Endothelial cell of umbilical vein (primary cell): ENCODE measurements around the gene VIL1. TPM values are rescaled to one million over a fixed set of nuclear protein-coding genes. Genes with fewer than 3 reads are reported as not detected.

Experiments
- BruUV-seq: library from RNA; stranded (reverse); fragments of 400-500 nt; replicated peaks from 2 replicates; lab custom pipeline; 2021; lab: Mats Ljungman, UMichigan
- CTCF ChIA-PET: fragments of 300-600, 350-600 bp; sonication (Branson Sonifier 250); formaldehyde crosslinking; loops from one replicate; lab custom pipeline; 2021; ENCODE audit warnings: antibody characterized with exemption, inconsistent platforms; lab: Charles Lee
- POLR2A ChIA-PET: fragments of 300-600, 350-600 bp; sonication (Branson Sonifier 250); formaldehyde crosslinking; loops from one replicate; lab custom pipeline; 2021; ENCODE audit warnings: antibody characterized with exemption, inconsistent platforms; lab: Charles Lee
- DNase-seq: peaks from one replicate; pipeline ENCODE4 v3.0.0-alpha.2; 2011; ENCODE audit warnings: low read depth, low spot score
- FAIRE-seq: peaks from 2 replicates; lab custom pipeline; 2011; peaks lifted over from hg19 to GRCh38; lab: Jason Lieb, UNC
- H2AFZ ChIP-seq: 2 replicates; pipeline ENCODE4 v1.6.0; 2012; ENCODE audit warnings: low read depth, low read length, control low read depth, inconsistent platforms
- H3K27ac ChIP-seq: 2 replicates; pipeline ENCODE4 v1.5.1; 2011; ENCODE audit warnings: low read depth, mild to moderate bottlenecking, control low read depth, low read length, moderate library complexity; ENCODE audit not compliant: insufficient read depth
- H3K27me3 ChIP-seq, 2 experiments: 2 replicates each; pipeline versions ENCODE4 v1.6.0 to v1.6.1; 2011; ENCODE audit warnings: low read length in 2 of 2, mixed read lengths in 1 of 2; ENCODE audit not compliant: control insufficient read depth in 2 of 2, insufficient read depth in 2 of 2
- H3K36me3 ChIP-seq, 2 experiments: 2 replicates in 1 of 2; 3 replicates in 1 of 2; pipeline ENCODE4 v1.5.1; 2011; ENCODE audit warnings: low read length in 2 of 2, mild to moderate bottlenecking in 1 of 2, moderate library complexity in 1 of 2; ENCODE audit not compliant: control insufficient read depth in 2 of 2, insufficient read depth in 2 of 2; ENCODE audit errors: extremely low read depth in 1 of 2
- H3K4me1 ChIP-seq: 3 replicates; pipeline ENCODE4 v1.5.1; 2011; ENCODE audit warnings: mild to moderate bottlenecking, low read length; ENCODE audit not compliant: control insufficient read depth, insufficient read depth; ENCODE audit errors: extremely low read depth
- H3K4me2 ChIP-seq: 2 replicates; pipeline ENCODE4 v1.6.1; 2011; ENCODE audit warnings: low read length, control low read depth, mixed read lengths; ENCODE audit not compliant: insufficient read depth
- H3K4me3 ChIP-seq, 3 experiments: fragments of 200-600 bp in 1 of 3; sonication (generic), shearing (Covaris generic) in 1 of 3; replicated peaks in 1 of 3; 2 replicates each; pipeline ENCODE4 v1.5.1; 2011 to 2016; ENCODE audit warnings: control low read depth in 3 of 3, low read length in 3 of 3, mild to moderate bottlenecking in 2 of 3, inconsistent platforms in 1 of 3, low read depth in 1 of 3, moderate library complexity in 1 of 3; ENCODE audit not compliant: insufficient read depth in 1 of 3
- H3K79me2 ChIP-seq: 2 replicates; pipeline ENCODE4 v1.6.0; 2012; ENCODE audit warnings: low read length, inconsistent platforms; ENCODE audit not compliant: control insufficient read depth, insufficient read depth
- H3K9ac ChIP-seq: replicated peaks from 2 replicates; pipeline ENCODE3; 2011; ENCODE audit warnings: low read length, control low read depth; ENCODE audit not compliant: insufficient read depth; ENCODE audit errors: extremely low read depth
- H3K9me1 ChIP-seq: replicated peaks from 3 replicates; pipeline ENCODE4 v1.6.0; 2011; ENCODE audit warnings: mild to moderate bottlenecking, low read length; ENCODE audit not compliant: control insufficient read depth, insufficient read depth; ENCODE audit errors: extremely low read depth
- H3K9me3 ChIP-seq: replicated peaks from 2 replicates; pipeline ENCODE4 v1.5.1; 2012; ENCODE audit warnings: low read length, inconsistent platforms; ENCODE audit not compliant: control insufficient read depth, insufficient read depth
- H4K20me1 ChIP-seq: replicated peaks from 2 replicates; pipeline ENCODE3; 2011; ENCODE audit warnings: mild to moderate bottlenecking, low read length; ENCODE audit not compliant: control insufficient read depth, insufficient read depth; ENCODE audit errors: extremely low read depth
- EZH2 ChIP-seq: IDR thresholded peaks from 2 replicates; pipeline ENCODE4 v1.6.1; 2012; ENCODE audit warnings: borderline replicate concordance, low read depth, mild to moderate bottlenecking, moderate library complexity, low read length, inconsistent platforms; ENCODE audit not compliant: severe bottlenecking
- FOS ChIP-seq: IDR thresholded peaks from 2 replicates; pipeline ENCODE4 v1.6.1; 2011; ENCODE audit warnings: mild to moderate bottlenecking, low read length, moderate library complexity, borderline replicate concordance; ENCODE audit not compliant: insufficient read depth
- GATA2 ChIP-seq: IDR thresholded peaks from 2 replicates; pipeline ENCODE4 v1.7.0; 2011; ENCODE audit warnings: low read depth, mild to moderate bottlenecking, moderate library complexity, mixed read lengths, low read length; ENCODE audit not compliant: insufficient read length, insufficient read depth
- JUN ChIP-seq: IDR thresholded peaks from 2 replicates; pipeline ENCODE4 v1.6.1; 2011; ENCODE audit warnings: borderline replicate concordance, low read depth; ENCODE audit not compliant: insufficient read length, insufficient read depth
- MYC ChIP-seq: IDR thresholded peaks from one replicate; pipeline ENCODE4 v1.6.1; 2011; ENCODE audit warnings: mild to moderate bottlenecking, low read depth, low read length
- POLR2A ChIP-seq: IDR thresholded peaks from 2 replicates; pipeline ENCODE4 v1.6.1; 2012; ENCODE audit warnings: low read depth, mild to moderate bottlenecking, control low read depth, low read length
- POLR2AphosphoS5 ChIP-seq: IDR thresholded peaks from 2 replicates; pipeline ENCODE4 v1.6.1; 2012; ENCODE audit warnings: low read depth, mild to moderate bottlenecking, control low read depth, low read length, moderate library complexity; ENCODE audit not compliant: insufficient read depth
- dilution Hi-C: fragments of 300-500 bp; cut with MboI; formaldehyde crosslinking; loops from one replicate; pipeline ENCODE4 v1.15.0; 2019; ENCODE audit warnings: low sequenced_read_pairs; ENCODE audit not compliant: extremely low pct_ligation_motif_present
- intact Hi-C: fragments of 100-400 bp; cut with micrococcal nuclease; formaldehyde crosslinking; loops from one replicate; pipeline ENCODE4 v1.10.0; 2022
- polyA plus RNA-seq, 4 experiments: library from polyadenylated mRNA; depleted of rRNA in 3 of 4; stranded (reverse) in 3 of 4; unstranded in 1 of 4; fragments of >200 nt; gene quantifications; 2 replicates each; pipeline versions ENCODE4 v1.2.1 to v1.2.3, GENCODE V29; 2011 to 2012; ENCODE audit warnings: missing spikeins in 1 of 4
- total RNA-seq: library from RNA; stranded (reverse); gene quantifications from 2 replicates; pipeline ENCODE4 v1.2.3, GENCODE V29; 2021
- TF ChIP-seq, protein P1 (sequence below): IDR thresholded peaks from 2 replicates; pipeline ENCODE4 v1.6.1; 2011; ENCODE audit not compliant: insufficient read depth, insufficient read length
- TF ChIP-seq, protein P2 (sequence below), 2 donors: IDR thresholded peaks; 1 replicate in 1 of 2; 2 replicates in 1 of 2; pipeline ENCODE4 v1.5.1; 2011; ENCODE audit warnings: low read length in 2 of 2, mild to moderate bottlenecking in 2 of 2, moderate library complexity in 2 of 2, control low read depth in 1 of 2, inconsistent platforms in 1 of 2, low read depth in 1 of 2; ENCODE audit not compliant: insufficient read depth in 1 of 2; ENCODE audit errors: extremely low read depth in 1 of 2

Gene VIL1
- total and polyA plus RNA-seq, 2 donors (not counting 3 experiments of a cell fraction or from before 2014, with no cell fraction given), result not detected

DNA sequence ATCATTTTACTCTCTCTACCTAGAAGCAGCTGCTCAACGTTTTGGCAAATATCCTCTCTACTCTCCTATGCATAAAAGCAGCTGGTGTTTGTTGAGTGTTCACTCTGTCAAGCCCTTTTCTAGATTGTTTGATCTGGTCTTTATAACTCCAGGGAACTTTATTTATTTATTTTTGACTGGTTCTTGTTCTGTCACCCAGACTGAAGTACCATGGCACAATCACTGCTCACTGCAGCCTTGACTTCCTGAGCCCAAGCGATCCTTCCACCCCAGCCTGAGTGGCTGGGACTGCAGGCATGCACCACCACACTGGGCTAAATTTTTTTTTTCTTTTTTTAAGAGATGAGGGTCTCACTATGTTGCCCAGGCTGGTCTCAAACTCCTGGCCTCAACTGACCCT, 49.6 kb upstream of the VIL1 start:
- Histone ChIP-seq H3K4me2 (no peak overlapping the region), H3K79me2 (no peaks in the 10 kb centered on the region), H3K27ac (no peak overlapping the region), H3K9me1 (no peaks in the 10 kb centered on the region), H3K36me3 (no peaks in the 10 kb centered on the region), H4K20me1 (no peaks in the 10 kb centered on the region), H3K27me3 (no peaks in the 10 kb centered on the region), H3K4me3 (no peak overlapping the region), H3K4me1 (no peaks in the 10 kb centered on the region), H3K9me3 (no peaks in the 10 kb centered on the region), H2AFZ (no peak overlapping the region), H3K9ac (no peak overlapping the region)
- ChIA-PET CTCF (interaction anchor here (0.7 to 0.8 kb wide), 2 partner anchors 13 to 14 kb away, joined by 3 to 5 read pairs; no protein-coding TSS in a partner anchor), POLR2A (no interaction called here)
- dilution Hi-C loops, result no loop called here
- TF ChIP-seq, protein P1, sequence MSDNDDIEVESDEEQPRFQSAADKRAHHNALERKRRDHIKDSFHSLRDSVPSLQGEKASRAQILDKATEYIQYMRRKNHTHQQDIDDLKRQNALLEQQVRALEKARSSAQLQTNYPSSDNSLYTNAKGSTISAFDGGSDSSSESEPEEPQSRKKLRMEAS, result no peak
- TF ChIP-seq MYC, result no peak
- no peak for TF ChIP-seq JUN
- no peak for TF ChIP-seq POLR2AphosphoS5
- no peak for TF ChIP-seq GATA2
- TF ChIP-seq, protein P2, sequence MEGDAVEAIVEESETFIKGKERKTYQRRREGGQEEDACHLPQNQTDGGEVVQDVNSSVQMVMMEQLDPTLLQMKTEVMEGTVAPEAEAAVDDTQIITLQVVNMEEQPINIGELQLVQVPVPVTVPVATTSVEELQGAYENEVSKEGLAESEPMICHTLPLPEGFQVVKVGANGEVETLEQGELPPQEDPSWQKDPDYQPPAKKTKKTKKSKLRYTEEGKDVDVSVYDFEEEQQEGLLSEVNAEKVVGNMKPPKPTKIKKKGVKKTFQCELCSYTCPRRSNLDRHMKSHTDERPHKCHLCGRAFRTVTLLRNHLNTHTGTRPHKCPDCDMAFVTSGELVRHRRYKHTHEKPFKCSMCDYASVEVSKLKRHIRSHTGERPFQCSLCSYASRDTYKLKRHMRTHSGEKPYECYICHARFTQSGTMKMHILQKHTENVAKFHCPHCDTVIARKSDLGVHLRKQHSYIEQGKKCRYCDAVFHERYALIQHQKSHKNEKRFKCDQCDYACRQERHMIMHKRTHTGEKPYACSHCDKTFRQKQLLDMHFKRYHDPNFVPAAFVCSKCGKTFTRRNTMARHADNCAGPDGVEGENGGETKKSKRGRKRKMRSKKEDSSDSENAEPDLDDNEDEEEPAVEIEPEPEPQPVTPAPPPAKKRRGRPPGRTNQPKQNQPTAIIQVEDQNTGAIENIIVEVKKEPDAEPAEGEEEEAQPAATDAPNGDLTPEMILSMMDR (IDR thresholded peaks at IDR 0.05; ENCODE audit: extremely low read depth in 1 of 2, insufficient read depth in 1 of 2, low read depth in 1 of 2, low read length in 2 of 2), result no peak
- no peak for TF ChIP-seq FOS
- TF ChIP-seq EZH2, result no peak
- no peak for TF ChIP-seq POLR2A
- intact Hi-C loops, result no loop called here
- DNase-seq, result no peak
- no TSS peak for BruUV-seq
- no peak for FAIRE-seq
